Caco-2 (cell line): ENCODE measurements around the gene EXOC8. TPM values are rescaled to one million over a fixed set of nuclear protein-coding genes. Genes with fewer than 3 reads are reported as not detected.

Experiments
- BruUV-seq: library from RNA; stranded (reverse); fragments of 400-500 nt; replicated peaks from 2 replicates; lab custom pipeline; 2021; lab: Mats Ljungman, UMichigan
- CTCF ChIA-PET: fragments of 300-600 bp; sonication (Branson Sonifier 250); formaldehyde crosslinking; loops from one replicate; lab custom pipeline; 2022; ENCODE audit warnings: antibody characterized with exemption; lab: Charles Lee
- POLR2A ChIA-PET: fragments of 300-600 bp; sonication (Branson Sonifier 250); formaldehyde crosslinking; loops from one replicate; lab custom pipeline; 2022; ENCODE audit warnings: antibody characterized with exemption; lab: Charles Lee
- DNase-seq, 2 experiments: peaks; one replicate each; pipeline versions ENCODE4 v3.0.0 to v3.0.0-alpha.2; 2020 to 2022
- H3K27me3 ChIP-seq: replicated peaks from 2 replicates; pipeline ENCODE4 v1.6.0; 2011; ENCODE audit warnings: low read length; ENCODE audit not compliant: control insufficient read depth, insufficient read depth
- H3K36me3 ChIP-seq: 2 replicates; pipeline ENCODE4 v1.5.1; 2011; ENCODE audit warnings: low read length; ENCODE audit not compliant: control insufficient read depth, insufficient read depth
- H3K4me1 ChIP-seq: fragments of 250-450 bp; sonication (Bioruptor Pico); 2 replicates; pipeline ENCODE4 v1.5.1; 2020; ENCODE audit warnings: mild to moderate bottlenecking
- H3K4me3 ChIP-seq: 2 replicates; pipeline ENCODE4 v1.5.1; 2011; ENCODE audit warnings: low read depth, mild to moderate bottlenecking, control low read depth, low read length
- H3K9me3 ChIP-seq: fragments of 250-450 bp; sonication (Bioruptor Pico); 2 replicates; pipeline ENCODE4 v1.5.1; 2020; ENCODE audit warnings: mild to moderate bottlenecking, moderate library complexity
- H3K27ac Mint-ChIP-seq: one replicate; pipeline ENCODE4 v1.8.0; 2022; ENCODE audit warnings: mixed read lengths; ENCODE audit not compliant: unreplicated experiment
- H3K27me3 Mint-ChIP-seq: one replicate; pipeline ENCODE4 v1.8.0; 2022; ENCODE audit warnings: mixed read lengths; ENCODE audit not compliant: insufficient read depth, unreplicated experiment
- H3K36me3 Mint-ChIP-seq: one replicate; pipeline ENCODE4 v1.8.0; 2022; ENCODE audit warnings: mild to moderate bottlenecking, mixed read lengths; ENCODE audit not compliant: insufficient read depth, unreplicated experiment
- H3K4me1 Mint-ChIP-seq: one replicate; pipeline ENCODE4 v1.8.0; 2022; ENCODE audit warnings: low read depth, mixed read lengths; ENCODE audit not compliant: unreplicated experiment
- H3K4me3 Mint-ChIP-seq: one replicate; pipeline ENCODE4 v1.8.0; 2022; ENCODE audit warnings: mild to moderate bottlenecking, moderate library complexity, mixed read lengths; ENCODE audit not compliant: unreplicated experiment
- H3K9me3 Mint-ChIP-seq: one replicate; pipeline ENCODE4 v1.8.0; 2022; ENCODE audit warnings: mixed read lengths; ENCODE audit not compliant: unreplicated experiment
- CTCF ChIP-seq, 2 experiments: fragments of 200-600 bp in 1 of 2; IDR thresholded peaks; 1 replicate in 1 of 2; 2 replicates in 1 of 2; pipeline versions ENCODE4 v1.5.1 to v1.8.0; 2011 to 2022; ENCODE audit warnings: antibody characterized with exemption in 1 of 2, control low read depth in 1 of 2, inconsistent platforms in 1 of 2, low read depth in 1 of 2, low read length in 1 of 2, mild to moderate bottlenecking in 1 of 2, moderate library complexity in 1 of 2; ENCODE audit not compliant: insufficient read depth in 1 of 2, severe bottlenecking in 1 of 2, unreplicated experiment in 1 of 2
- intact Hi-C: fragments of 100-400 bp; cut with micrococcal nuclease; formaldehyde crosslinking; loops from one replicate; pipeline ENCODE4 v1.10.0; 2022; ENCODE audit not compliant: unreplicated experiment
- total RNA-seq: library from RNA; stranded (reverse); gene quantifications from 2 replicates; pipeline ENCODE4 v1.2.3, GENCODE V29; 2022

EXOC8 gene
- total RNA-seq, 1 experiment from 2014 or later = 18.3 TPM

GRCh38 chr1:231301990-231302389 lies 35.7 kb downstream of the EXOC8 start:
- no peaks in the 10 kb centered on the region for H3K4me1 ChIP-seq
- no peak overlapping the region for H3K4me3 ChIP-seq
- ChIA-PET POLR2A (no interaction called here), CTCF (no interaction called here)
- no peak overlapping the region for H3K4me3 Mint-ChIP-seq
- TF ChIP-seq CTCF (IDR thresholded peaks at IDR 0.05; ENCODE audit: insufficient read depth in 1 of 2, low read depth in 1 of 2, low read length in 1 of 2, severe bottlenecking in 1 of 2, unreplicated experiment in 1 of 2) = no peak
- H3K36me3 ChIP-seq = no peaks in the 10 kb centered on the region
- no peak overlapping the region for H3K27ac Mint-ChIP-seq
- no peaks in the 10 kb centered on the region for H3K9me3 Mint-ChIP-seq
- BruUV-seq = no TSS peak
- H3K27me3 ChIP-seq = no peaks in the 10 kb centered on the region
- no peaks in the 10 kb centered on the region for H3K9me3 ChIP-seq
- intact Hi-C loops = no loop called here
- peaks cover 2% of the 10 kb centered on the region for H3K4me1 Mint-ChIP-seq
- H3K27me3 Mint-ChIP-seq = no peaks in the 10 kb centered on the region
- DNase-seq = no peak
- no peaks in the 10 kb centered on the region for H3K36me3 Mint-ChIP-seq

- ChIA-PET POLR2A (no interaction called here), CTCF (no interaction called here)
- DNase-seq = no peak
- BruUV-seq = no TSS peak
- no peak overlapping the region for H3K4me3 Mint-ChIP-seq
- Histone ChIP-seq H3K36me3 (no peaks in the 10 kb centered on the region), H3K4me3 (no peak overlapping the region), H3K4me1 (peaks cover 4% of the 10 kb centered on the region; the same call in 1 of the 2 replicates), H3K9me3 (no peaks in the 10 kb centered on the region), H3K27me3 (no peaks in the 10 kb centered on the region)
- no peak overlapping the region for H3K27ac Mint-ChIP-seq
- no peaks in the 10 kb centered on the region for H3K36me3 Mint-ChIP-seq
- intact Hi-C loops = no loop called here
- H3K4me1 Mint-ChIP-seq = peaks cover 12% of the 10 kb centered on the region
- no peaks in the 10 kb centered on the region for H3K9me3 Mint-ChIP-seq
- no peak for TF ChIP-seq CTCF (IDR thresholded peaks at IDR 0.05; ENCODE audit: insufficient read depth in 1 of 2, low read depth in 1 of 2, low read length in 1 of 2, severe bottlenecking in 1 of 2, unreplicated experiment in 1 of 2)
- no peaks in the 10 kb centered on the region for H3K27me3 Mint-ChIP-seq
Measured at GRCh38 chr1:231295938-231296337, 41.7 kb downstream of the EXOC8 start.

- DNase-seq = no peak
- POLR2A ChIA-PET = no interaction called here
- no peak overlapping the region for H3K4me3 Mint-ChIP-seq
- no TSS peak for BruUV-seq
- H3K27me3 Mint-ChIP-seq = no peaks in the 10 kb centered on the region
- intact Hi-C loops = no loop called here
- no peak overlapping the region for H3K27ac Mint-ChIP-seq
- Histone ChIP-seq H3K4me1 (no peaks in the 10 kb centered on the region), H3K9me3 (no peaks in the 10 kb centered on the region), H3K4me3 (no peak overlapping the region), H3K27me3 (no peaks in the 10 kb centered on the region), H3K36me3 (no peaks in the 10 kb centered on the region)
- no peaks in the 10 kb centered on the region for H3K9me3 Mint-ChIP-seq
- H3K36me3 Mint-ChIP-seq = no peaks in the 10 kb centered on the region
- TF ChIP-seq CTCF (IDR thresholded peaks at IDR 0.05; ENCODE audit: insufficient read depth in 1 of 2, low read depth in 1 of 2, low read length in 1 of 2, severe bottlenecking in 1 of 2, unreplicated experiment in 1 of 2) = no peak
- CTCF ChIA-PET = no interaction called here
- H3K4me1 Mint-ChIP-seq = no peaks in the 10 kb centered on the region
Measured at GRCh38 chr1:231286603-231287002, 51.0 kb downstream of the EXOC8 start.
